Natural killer cell (primary cell): ENCODE measurements around the gene COQ9. TPM values are rescaled to one million over a fixed set of nuclear protein-coding genes. Genes with fewer than 3 reads are reported as not detected.

Source experiments
- ATAC-seq, 3 donors: fragments of 150-1000 bp in 2 of 3; fragments of 200-7000 bp in 1 of 3; cut with Tn5 transposase; 1 replicate in 1 of 3; 2 replicates in 2 of 3; pipeline ENCODE4 v1.10.0; 2021; ENCODE audit warnings: mild to moderate bottlenecking in 2 of 3, moderate library complexity in 2 of 3
- DNase-seq, 2 donors: peaks; one replicate each; pipeline versions ENCODE4 v3.0.0 to v3.0.0-alpha.2; 2013 to 2021; ENCODE audit warnings: mixed read lengths in 1 of 2
- H3K27ac ChIP-seq: one replicate; pipeline ENCODE4 v1.5.1; 2013; ENCODE audit warnings: mild to moderate bottlenecking, low read length
- H3K27me3 ChIP-seq: one replicate; pipeline ENCODE4 v1.6.1; 2013; ENCODE audit warnings: low read length; ENCODE audit not compliant: control insufficient read depth, insufficient read depth
- H3K36me3 ChIP-seq: one replicate; pipeline ENCODE4 v1.6.1; 2013; ENCODE audit warnings: low read length; ENCODE audit not compliant: control insufficient read depth, insufficient read depth
- H3K4me1 ChIP-seq: one replicate; pipeline ENCODE4 v1.6.1; 2013; ENCODE audit warnings: low read length; ENCODE audit not compliant: control insufficient read depth, insufficient read depth
- H3K4me3 ChIP-seq: one replicate; pipeline ENCODE4 v1.5.1; 2013; ENCODE audit warnings: low read length
- H3K9me3 ChIP-seq: one replicate; pipeline ENCODE4 v1.6.1; 2013; ENCODE audit warnings: low read length; ENCODE audit not compliant: control insufficient read depth, insufficient read depth
- H3K27ac Mint-ChIP-seq, 2 donors: one replicate each; pipeline ENCODE4 v1.8.0; 2022; ENCODE audit warnings: mild to moderate bottlenecking in 2 of 2, mixed read lengths in 2 of 2, moderate library complexity in 1 of 2
- H3K27me3 Mint-ChIP-seq, 2 donors: one replicate each; pipeline ENCODE4 v1.8.0; 2022; ENCODE audit warnings: low read depth in 2 of 2, mixed read lengths in 2 of 2
- H3K36me3 Mint-ChIP-seq: one replicate; pipeline ENCODE4 v1.8.0; 2022; ENCODE audit warnings: mixed read lengths
- H3K4me1 Mint-ChIP-seq, 2 donors: one replicate each; pipeline ENCODE4 v1.8.0; 2022; ENCODE audit warnings: mixed read lengths in 2 of 2
- H3K4me3 Mint-ChIP-seq: one replicate; pipeline ENCODE4 v1.8.0; 2022; ENCODE audit warnings: mild to moderate bottlenecking, moderate library complexity, mixed read lengths
- H3K9me3 Mint-ChIP-seq, 2 donors: one replicate each; pipeline ENCODE4 v1.8.0; 2022; ENCODE audit warnings: mixed read lengths in 2 of 2
- WGBS: methylation state at CpG from one replicate; pipeline ENCODE4 v1.1.7; 2013; ENCODE audit warnings: missing lambda C conversion rate; ENCODE audit not compliant: insufficient coverage; 5-methylcytosine and 5-hydroxymethylcytosine counted together
- intact Hi-C: fragments of 100-400 bp; cut with micrococcal nuclease; formaldehyde crosslinking; loops from one replicate; pipeline ENCODE4 v1.14.2; 2022
- total RNA-seq, 4 donors: library from RNA; stranded (reverse); fragments of 120-200 nt in 1 of 4; gene quantifications; one replicate each; pipeline versions ENCODE4 v1.2.3 to v1.2.4, GENCODE V29; 2013 to 2022
- TF ChIP-seq, protein P1 (sequence below): fragments of 200-600 bp; IDR thresholded peaks from one replicate; pipeline ENCODE4 v1.8.0; 2022; ENCODE audit warnings: antibody characterized with exemption

COQ9 gene
- total RNA-seq, 3 donors from 2014 or later (not counting 1 experiment from before 2014, with no cell fraction given), result 16.9 to 30.2 (median 18.3) TPM

DNA sequence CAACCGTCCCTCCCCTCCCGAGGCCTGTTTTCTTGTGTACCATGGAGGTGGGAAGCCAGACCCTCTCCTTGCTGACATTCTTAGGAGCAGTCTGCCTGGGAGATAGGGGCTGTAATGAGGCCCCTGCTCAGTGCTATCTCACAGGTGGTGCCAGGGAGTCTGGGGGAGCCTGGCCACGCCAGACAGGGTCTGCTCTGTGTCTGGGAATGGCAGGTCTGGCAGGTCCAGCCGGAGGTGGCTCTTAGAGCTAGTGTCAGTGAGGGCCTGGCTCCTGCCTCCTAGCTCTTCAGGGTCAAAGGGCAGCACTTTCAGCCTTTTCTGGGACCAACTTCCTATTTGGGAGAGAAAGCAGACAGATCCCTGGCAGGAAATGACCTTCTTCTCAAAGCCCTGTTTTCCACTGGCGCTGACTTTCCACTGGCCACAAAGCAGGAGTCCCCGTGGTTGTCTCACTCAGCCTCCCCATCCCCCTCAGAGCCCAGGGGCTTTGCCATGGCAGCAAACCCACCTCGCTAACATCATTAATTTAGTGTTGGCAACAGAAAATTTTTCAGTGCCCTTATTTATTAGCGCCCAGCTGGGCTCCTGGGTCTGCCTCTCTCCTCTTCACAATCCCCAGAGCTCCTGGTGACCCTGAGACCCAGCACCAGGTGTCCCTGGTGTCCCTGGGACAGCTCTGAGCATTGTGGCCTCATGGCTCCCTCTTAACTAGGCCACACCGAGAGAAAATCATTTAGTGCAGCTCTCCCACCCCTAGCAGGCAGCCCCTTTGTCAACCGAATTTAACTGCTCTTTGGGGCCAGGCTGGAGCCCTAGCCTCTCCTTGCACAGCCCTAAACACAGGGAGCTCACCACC is 63.0 kb downstream of the COQ9 start:
- Mint-ChIP-seq H3K27me3 (no peaks in the 10 kb centered on the region), H3K36me3 (no peaks in the 10 kb centered on the region), H3K27ac (no peak overlapping the region), H3K4me1 (no peaks in the 10 kb centered on the region), H3K9me3 (no peaks in the 10 kb centered on the region), H3K4me3 (no peak overlapping the region)
- no peak for DNase-seq
- no peaks in the 10 kb centered on the region for H3K9me3 ChIP-seq
- TF ChIP-seq, protein P1, sequence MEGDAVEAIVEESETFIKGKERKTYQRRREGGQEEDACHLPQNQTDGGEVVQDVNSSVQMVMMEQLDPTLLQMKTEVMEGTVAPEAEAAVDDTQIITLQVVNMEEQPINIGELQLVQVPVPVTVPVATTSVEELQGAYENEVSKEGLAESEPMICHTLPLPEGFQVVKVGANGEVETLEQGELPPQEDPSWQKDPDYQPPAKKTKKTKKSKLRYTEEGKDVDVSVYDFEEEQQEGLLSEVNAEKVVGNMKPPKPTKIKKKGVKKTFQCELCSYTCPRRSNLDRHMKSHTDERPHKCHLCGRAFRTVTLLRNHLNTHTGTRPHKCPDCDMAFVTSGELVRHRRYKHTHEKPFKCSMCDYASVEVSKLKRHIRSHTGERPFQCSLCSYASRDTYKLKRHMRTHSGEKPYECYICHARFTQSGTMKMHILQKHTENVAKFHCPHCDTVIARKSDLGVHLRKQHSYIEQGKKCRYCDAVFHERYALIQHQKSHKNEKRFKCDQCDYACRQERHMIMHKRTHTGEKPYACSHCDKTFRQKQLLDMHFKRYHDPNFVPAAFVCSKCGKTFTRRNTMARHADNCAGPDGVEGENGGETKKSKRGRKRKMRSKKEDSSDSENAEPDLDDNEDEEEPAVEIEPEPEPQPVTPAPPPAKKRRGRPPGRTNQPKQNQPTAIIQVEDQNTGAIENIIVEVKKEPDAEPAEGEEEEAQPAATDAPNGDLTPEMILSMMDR, result no peak
- WGBS, result 85% methylated on average over 10 of the region's 10 CpGs
- peaks cover 24% of the 10 kb centered on the region for H3K36me3 ChIP-seq
- no peak overlapping the region for H3K27ac ChIP-seq
- ATAC-seq, result no peak
- intact Hi-C loops, result no loop called here
- H3K4me1 ChIP-seq, result no peaks in the 10 kb centered on the region
- H3K4me3 ChIP-seq, result no peak overlapping the region
- H3K27me3 ChIP-seq, result no peaks in the 10 kb centered on the region

Other genes starting within 250 kb of the COQ9 start
- 10 to 100 TPM; 36.5 to 44.4 (median 43.7) TPM for gene ARL2BP, start 202.2 kb upstream of the COQ9 start, total RNA-seq
- gene PLLP, start 162.8 kb upstream of the COQ9 start, total RNA-seq, result not detected
- under 1 TPM in 1 of 3 donors, not detected in 2; 0.14 TPM for gene CCL22, start 88.7 kb upstream of the COQ9 start, total RNA-seq
- gene CX3CL1, start 75.0 kb upstream of the COQ9 start, total RNA-seq, result not detected
- gene CCL17, start 42.7 kb upstream of the COQ9 start, total RNA-seq, result not detected
- 10 to 100 TPM; 41.1 to 48.8 (median 42.9) TPM for gene CIAPIN1, start 94 bp upstream of the COQ9 start, total RNA-seq
- 10 to 100 TPM; 55.4 to 71.2 (median 66.7) TPM for gene POLR2C, start 15.2 kb downstream of the COQ9 start, total RNA-seq
- gene DOK4, start 39.0 kb downstream of the COQ9 start, total RNA-seq, result 1 to 10 TPM in 2 of 3 donors, under 1 TPM in 1; 0.75 to 2.5 (median 1.5) TPM
- gene CCDC102A, start 89.1 kb downstream of the COQ9 start, total RNA-seq, result 10 to 100 TPM; 15.5 to 24.4 (median 17.1) TPM
- gene ADGRG5, start 95.2 kb downstream of the COQ9 start, total RNA-seq, result 100 to 1,000 TPM in 1 of 3 donors, 10 to 100 TPM in 2; 83.2 to 118 (median 94.5) TPM
- gene ADGRG1, start 181.2 kb downstream of the COQ9 start, total RNA-seq, result 100 to 1,000 TPM; 830 to 949 (median 858) TPM
- 10 to 100 TPM; 16.6 to 57.3 (median 20.7) TPM for gene ADGRG3, start 220.8 kb downstream of the COQ9 start, total RNA-seq
- gene DRC7, start 247.3 kb downstream of the COQ9 start, total RNA-seq, result under 1 TPM in 1 of 3 donors, not detected in 2; 0.33 TPM